Stimulated activated memory B cell treated with anti-CD40 and anti-IgM and Interleukin-4, amounts not matched to agents 10 μg/mL and 1 μg/mL and 100 μg/mL, for 72 hours (primary cell): ENCODE measurements around the gene THSD7B.
"Not testable (repeated sequence)": the region's sequence is repeated elsewhere in the genome, so short reads cannot be mapped to it uniquely, and the experiment has no call there.

ENCODE experiments used
- ATAC-seq: fragments of 150-1000 bp; cut with Tn5 transposase; 2 replicates; pipeline ENCODE4 v1.10.0; 2021
- H3K27ac Mint-ChIP-seq: one replicate; pipeline ENCODE4 v1.8.0; 2022; ENCODE audit warnings: mild to moderate bottlenecking, mixed read lengths
- H3K27me3 Mint-ChIP-seq: one replicate; pipeline ENCODE4 v1.8.0; 2022; ENCODE audit warnings: mixed read lengths
- H3K36me3 Mint-ChIP-seq: one replicate; pipeline ENCODE4 v1.8.0; 2022; ENCODE audit warnings: mixed read lengths
- H3K4me1 Mint-ChIP-seq: one replicate; pipeline ENCODE4 v1.8.0; 2022; ENCODE audit warnings: mixed read lengths
- H3K4me3 Mint-ChIP-seq: one replicate; pipeline ENCODE4 v1.8.0; 2022; ENCODE audit warnings: mild to moderate bottlenecking, moderate library complexity, mixed read lengths
- H3K9me3 Mint-ChIP-seq: one replicate; pipeline ENCODE4 v1.8.0; 2022; ENCODE audit warnings: mixed read lengths

Gene THSD7B

DNA sequence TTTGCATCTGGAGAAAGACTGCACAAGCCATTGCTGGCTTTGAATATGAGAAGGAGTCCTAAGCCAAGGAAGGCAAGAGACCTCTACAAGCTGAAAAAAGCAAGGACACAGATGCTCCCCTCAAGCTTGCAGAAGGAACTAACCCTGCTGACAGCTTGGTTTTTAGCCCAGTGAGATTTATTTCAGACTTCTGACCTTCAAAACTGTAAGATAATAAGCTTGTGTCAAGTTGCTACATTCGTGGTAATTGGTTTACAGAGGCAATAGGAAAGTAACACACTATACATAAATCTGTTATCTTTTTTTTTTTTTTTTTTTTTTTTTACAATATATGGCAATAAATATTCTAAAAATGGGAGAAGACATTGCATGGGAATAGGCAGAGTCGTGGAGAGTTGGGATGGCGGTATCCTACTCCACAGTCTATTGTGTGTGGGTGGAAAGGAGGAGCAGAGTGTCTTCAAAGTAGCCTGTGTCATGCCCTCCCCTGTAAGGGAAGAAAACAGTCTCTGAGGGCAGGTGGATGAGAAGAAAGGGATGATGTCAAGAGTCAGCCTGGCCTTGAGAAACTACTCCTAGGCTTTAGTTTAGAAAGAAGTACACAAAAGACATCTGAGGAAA lies 196.9 kb downstream of the THSD7B start:
- no peak overlapping the region for H3K4me3 Mint-ChIP-seq
- no peak overlapping the region for H3K27ac Mint-ChIP-seq
- H3K27me3 Mint-ChIP-seq = no peaks in the 10 kb centered on the region
- peaks cover 3% of the 10 kb centered on the region for H3K9me3 Mint-ChIP-seq
- ATAC-seq = no peak
- H3K4me1 Mint-ChIP-seq = no peaks in the 10 kb centered on the region
- no peaks in the 10 kb centered on the region for H3K36me3 Mint-ChIP-seq

GRCh38 chr2:136966485-136966884 lies 201.1 kb downstream of the THSD7B start:
- H3K9me3 Mint-ChIP-seq = peaks cover 3% of the 10 kb centered on the region
- H3K4me1 Mint-ChIP-seq = no peaks in the 10 kb centered on the region
- no peaks in the 10 kb centered on the region for H3K27me3 Mint-ChIP-seq
- H3K27ac Mint-ChIP-seq = no peak overlapping the region
- ATAC-seq = no peak
- H3K36me3 Mint-ChIP-seq = no peaks in the 10 kb centered on the region
- H3K4me3 Mint-ChIP-seq = no peak overlapping the region

GRCh38 chr2:136980303-136980702 lies 215.0 kb downstream of the THSD7B start:
- Mint-ChIP-seq H3K9me3 (peaks cover 6% of the 10 kb centered on the region), H3K36me3 (no peaks in the 10 kb centered on the region), H3K4me1 (no peaks in the 10 kb centered on the region), H3K4me3 (no peak overlapping the region), H3K27ac (no peak overlapping the region), H3K27me3 (no peaks in the 10 kb centered on the region)
- no peak for ATAC-seq

GRCh38 chr2:136981689-136982088 lies 216.3 kb downstream of the THSD7B start:
- not testable (repeated sequence) for H3K9me3 Mint-ChIP-seq, H3K4me3 Mint-ChIP-seq, H3K27ac Mint-ChIP-seq, H3K27me3 Mint-ChIP-seq, H3K36me3 Mint-ChIP-seq, ATAC-seq, H3K4me1 Mint-ChIP-seq

GRCh38 chr2:136985044-136985443 lies 219.7 kb downstream of the THSD7B start:
- no peaks in the 10 kb centered on the region for H3K27me3 Mint-ChIP-seq
- H3K4me3 Mint-ChIP-seq = no peak overlapping the region
- no peaks in the 10 kb centered on the region for H3K4me1 Mint-ChIP-seq
- no peaks in the 10 kb centered on the region for H3K36me3 Mint-ChIP-seq
- ATAC-seq = no peak
- no peaks in the 10 kb centered on the region for H3K9me3 Mint-ChIP-seq
- H3K27ac Mint-ChIP-seq = no peak overlapping the region

- no peak overlapping the region for H3K27ac Mint-ChIP-seq
- ATAC-seq = no peak
- H3K9me3 Mint-ChIP-seq = no peaks in the 10 kb centered on the region
- no peaks in the 10 kb centered on the region for H3K36me3 Mint-ChIP-seq
- H3K4me3 Mint-ChIP-seq = no peak overlapping the region
- H3K27me3 Mint-ChIP-seq = no peaks in the 10 kb centered on the region
- no peaks in the 10 kb centered on the region for H3K4me1 Mint-ChIP-seq
Measured at GRCh38 chr2:136986605-136987221, 221.4 kb downstream of the THSD7B start.

DNA sequence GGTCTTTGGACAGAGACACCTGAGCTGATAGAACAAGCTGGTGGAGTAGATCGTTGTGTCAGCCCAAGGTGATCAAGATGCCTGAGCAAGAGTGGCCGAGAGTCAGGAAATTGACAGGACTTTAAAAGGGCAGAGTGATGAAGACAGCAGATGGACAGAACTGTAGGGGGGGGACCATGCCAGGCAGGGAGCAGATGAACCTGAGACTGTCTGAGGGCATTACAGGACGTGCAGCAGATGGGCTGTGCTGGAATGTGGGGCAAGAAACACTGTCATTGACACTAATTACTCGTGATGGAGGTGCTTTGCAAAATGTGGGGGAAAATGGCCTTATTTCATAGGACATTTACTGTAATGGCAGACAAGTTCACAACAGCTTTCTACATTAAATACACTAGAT lies 225.0 kb downstream of the THSD7B start:
- no peaks in the 10 kb centered on the region for H3K36me3 Mint-ChIP-seq
- H3K4me1 Mint-ChIP-seq = no peaks in the 10 kb centered on the region
- no peaks in the 10 kb centered on the region for H3K27me3 Mint-ChIP-seq
- H3K27ac Mint-ChIP-seq = no peak overlapping the region
- H3K9me3 Mint-ChIP-seq = no peaks in the 10 kb centered on the region
- H3K4me3 Mint-ChIP-seq = no peak overlapping the region
- ATAC-seq = no peak

DNA sequence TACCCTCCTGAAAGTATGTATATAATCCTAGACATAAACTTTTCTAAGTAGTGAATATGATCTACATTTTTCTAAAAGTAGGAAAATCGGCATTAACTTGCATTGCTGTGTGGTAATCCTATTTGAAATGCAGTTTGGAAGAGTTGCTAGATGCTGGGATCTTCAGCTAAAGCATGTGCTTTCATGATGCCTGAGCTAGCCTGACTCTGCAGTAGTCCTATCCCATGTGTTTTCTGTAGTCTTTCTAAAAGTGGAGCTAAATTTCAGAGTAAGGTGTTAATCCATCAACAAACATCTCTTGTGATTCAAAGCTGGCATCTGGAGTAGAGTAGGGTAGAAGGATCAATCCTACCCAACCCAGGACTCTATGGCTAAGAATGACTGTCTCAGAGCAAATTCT lies 229.4 kb downstream of the THSD7B start:
- no peak overlapping the region for H3K27ac Mint-ChIP-seq
- H3K36me3 Mint-ChIP-seq = no peaks in the 10 kb centered on the region
- no peaks in the 10 kb centered on the region for H3K9me3 Mint-ChIP-seq
- no peak for ATAC-seq
- H3K27me3 Mint-ChIP-seq = no peaks in the 10 kb centered on the region
- no peaks in the 10 kb centered on the region for H3K4me1 Mint-ChIP-seq
- H3K4me3 Mint-ChIP-seq = no peak overlapping the region

DNA sequence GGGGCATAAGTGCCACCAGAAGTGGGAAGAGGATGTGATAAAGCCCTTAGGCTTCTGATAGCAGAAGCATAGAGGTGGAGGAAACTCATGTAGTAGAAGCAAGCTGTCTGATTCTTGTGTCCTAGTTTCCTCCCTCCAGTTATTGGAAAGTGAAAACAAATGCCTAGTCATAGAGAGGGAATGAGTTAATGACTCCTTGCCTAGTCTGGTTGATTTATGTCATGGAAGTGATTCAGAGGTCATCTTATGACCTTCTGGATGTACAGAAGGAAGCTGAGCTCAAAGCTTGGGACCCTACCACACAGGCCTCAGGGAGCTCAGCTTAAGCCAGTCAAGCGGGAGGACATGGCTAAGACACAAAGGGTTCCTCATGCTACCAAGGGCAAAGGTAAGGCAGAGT lies 232.2 kb downstream of the THSD7B start:
- no peak for ATAC-seq
- no peak overlapping the region for H3K4me3 Mint-ChIP-seq
- H3K36me3 Mint-ChIP-seq = no peaks in the 10 kb centered on the region
- H3K27ac Mint-ChIP-seq = no peak overlapping the region
- no peaks in the 10 kb centered on the region for H3K9me3 Mint-ChIP-seq
- no peaks in the 10 kb centered on the region for H3K27me3 Mint-ChIP-seq
- no peaks in the 10 kb centered on the region for H3K4me1 Mint-ChIP-seq

- no peaks in the 10 kb centered on the region for H3K27me3 Mint-ChIP-seq
- no peaks in the 10 kb centered on the region for H3K4me1 Mint-ChIP-seq
- no peak for ATAC-seq
- no peak overlapping the region for H3K4me3 Mint-ChIP-seq
- no peak overlapping the region for H3K27ac Mint-ChIP-seq
- no peaks in the 10 kb centered on the region for H3K9me3 Mint-ChIP-seq
- no peaks in the 10 kb centered on the region for H3K36me3 Mint-ChIP-seq
Measured at GRCh38 chr2:137000811-137001210, 235.5 kb downstream of the THSD7B start.

- no peak for ATAC-seq
Measured at GRCh38 chr2:137002896-137003295, 237.6 kb downstream of the THSD7B start.

DNA sequence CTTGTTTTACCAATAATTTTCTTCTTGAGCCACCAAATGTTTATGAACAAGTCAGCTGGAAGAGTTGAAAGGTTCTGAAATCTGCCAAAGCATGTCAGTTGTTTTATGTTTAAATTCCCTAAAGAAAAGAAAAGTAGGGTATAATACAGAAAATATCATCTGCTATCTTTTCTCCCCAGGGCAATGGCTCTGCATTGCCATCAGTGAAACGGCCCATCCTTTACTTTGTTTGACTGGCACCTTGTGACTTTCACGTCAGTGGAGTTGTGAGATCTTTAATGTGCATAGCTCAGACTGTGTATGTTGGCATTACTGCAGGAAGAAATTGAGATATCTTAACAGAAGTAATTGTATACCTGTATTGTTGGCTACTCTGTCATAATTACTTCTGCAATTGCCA lies 239.9 kb downstream of the THSD7B start:
- H3K27ac Mint-ChIP-seq = no peak overlapping the region
- ATAC-seq = no peak
- no peaks in the 10 kb centered on the region for H3K36me3 Mint-ChIP-seq
- no peaks in the 10 kb centered on the region for H3K9me3 Mint-ChIP-seq
- no peaks in the 10 kb centered on the region for H3K4me1 Mint-ChIP-seq
- no peak overlapping the region for H3K4me3 Mint-ChIP-seq
- H3K27me3 Mint-ChIP-seq = no peaks in the 10 kb centered on the region

More at GRCh38 chr2:137002896-137003295, 237.6 kb downstream of the THSD7B start:
- Mint-ChIP-seq H3K27ac (no peak overlapping the region), H3K27me3 (no peaks in the 10 kb centered on the region), H3K4me3 (no peak overlapping the region), H3K36me3 (no peaks in the 10 kb centered on the region), H3K4me1 (no peaks in the 10 kb centered on the region), H3K9me3 (no peaks in the 10 kb centered on the region)

DNA sequence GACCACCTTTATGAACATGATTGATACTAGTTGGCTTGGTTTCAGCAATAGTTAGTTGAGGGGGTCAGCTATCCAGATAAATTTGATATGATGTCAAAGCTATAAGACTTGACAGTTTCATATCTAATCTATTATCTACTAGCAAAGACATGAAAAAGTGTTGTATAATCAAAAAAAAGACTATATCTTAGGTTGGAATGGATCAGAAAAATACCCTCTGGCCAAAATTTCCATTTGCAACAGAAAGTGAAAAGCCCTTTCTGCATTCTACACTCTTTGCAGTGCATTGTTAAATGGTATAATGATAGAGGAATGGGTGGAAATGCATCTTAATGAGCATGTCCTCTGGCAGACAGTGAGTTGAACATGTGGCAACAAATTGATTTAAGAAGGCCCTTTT lies 242.6 kb downstream of the THSD7B start:
- no peaks in the 10 kb centered on the region for H3K9me3 Mint-ChIP-seq
- H3K27ac Mint-ChIP-seq = no peak overlapping the region
- H3K36me3 Mint-ChIP-seq = no peaks in the 10 kb centered on the region
- H3K4me3 Mint-ChIP-seq = no peak overlapping the region
- ATAC-seq = no peak
- H3K27me3 Mint-ChIP-seq = no peaks in the 10 kb centered on the region
- H3K4me1 Mint-ChIP-seq = no peaks in the 10 kb centered on the region

DNA sequence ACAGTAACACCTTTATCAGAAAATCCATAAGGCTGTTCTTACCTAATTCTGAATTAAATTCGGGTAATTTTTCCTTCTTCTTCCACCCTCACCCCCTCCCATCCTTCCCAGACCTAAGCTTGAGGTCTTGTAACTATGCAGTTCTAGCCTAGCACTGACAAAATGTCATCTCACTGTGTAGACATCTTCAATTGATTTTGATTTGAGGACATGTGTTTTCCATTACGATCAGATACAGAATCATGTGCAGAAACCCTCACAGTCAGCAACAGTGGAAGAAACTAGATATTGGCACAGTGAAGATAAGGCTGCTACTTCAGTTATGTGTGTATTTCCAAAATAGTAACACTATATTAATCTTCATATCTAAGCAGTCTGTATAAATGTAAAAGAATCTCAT lies 244.6 kb downstream of the THSD7B start:
- no peak overlapping the region for H3K27ac Mint-ChIP-seq
- no peaks in the 10 kb centered on the region for H3K36me3 Mint-ChIP-seq
- H3K27me3 Mint-ChIP-seq = no peaks in the 10 kb centered on the region
- no peak for ATAC-seq
- no peak overlapping the region for H3K4me3 Mint-ChIP-seq
- no peaks in the 10 kb centered on the region for H3K4me1 Mint-ChIP-seq
- H3K9me3 Mint-ChIP-seq = no peaks in the 10 kb centered on the region

GRCh38 chr2:137020452-137021196 lies 255.3 kb downstream of the THSD7B start:
- peak; percentile 14 for ATAC-seq
- Mint-ChIP-seq H3K27me3 (no peaks in the 10 kb centered on the region), H3K9me3 (no peaks in the 10 kb centered on the region)

DNA sequence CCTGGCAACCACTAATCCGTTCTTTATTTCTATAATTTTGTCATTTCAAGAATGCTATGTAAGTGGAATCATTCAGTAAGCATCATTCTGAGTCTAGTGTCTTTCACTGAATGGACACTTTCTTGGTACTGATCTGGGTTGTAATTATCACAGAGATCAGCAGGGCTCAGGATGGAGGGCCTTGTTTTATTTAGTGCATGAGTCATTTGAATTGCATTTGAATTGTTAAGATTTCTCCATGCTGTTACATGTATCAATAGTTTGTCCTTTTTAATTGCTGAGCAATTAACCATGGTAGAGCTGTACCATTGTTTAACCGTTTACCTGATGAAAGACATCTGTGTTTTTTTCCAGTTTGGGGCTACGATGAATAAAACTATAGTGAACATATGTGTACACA lies 256.4 kb downstream of the THSD7B start:
- H3K4me1 Mint-ChIP-seq = no peaks in the 10 kb centered on the region
- no peaks in the 10 kb centered on the region for H3K9me3 Mint-ChIP-seq
- no peak overlapping the region for H3K27ac Mint-ChIP-seq
- H3K4me3 Mint-ChIP-seq = no peak overlapping the region
- H3K27me3 Mint-ChIP-seq = no peaks in the 10 kb centered on the region
- ATAC-seq = no peak
- H3K36me3 Mint-ChIP-seq = no peaks in the 10 kb centered on the region

More at GRCh38 chr2:137020452-137021196, 255.3 kb downstream of the THSD7B start:
- Mint-ChIP-seq H3K4me1 (no peaks in the 10 kb centered on the region), H3K27ac (no peak overlapping the region), H3K36me3 (no peaks in the 10 kb centered on the region), H3K4me3 (no peak overlapping the region)
